Ovary (tissue), 3 donors: ENCODE results near the gene CALML5.

Source experiments
- CTCF ChIP-seq, 3 donors: fragments of 450-650 bp in 2 of 3; fragments of 200-600 bp in 1 of 3; IDR thresholded peaks; one replicate each; pipeline versions ENCODE4 v1.5.1 to v1.8.0; 2016 to 2022; ENCODE audit warnings: antibody characterized with exemption in 3 of 3, mild to moderate bottlenecking in 1 of 3
- POLR2A ChIP-seq: fragments of 450-650 bp; IDR thresholded peaks from one replicate; pipeline ENCODE4 v1.6.1; 2017; ENCODE audit warnings: antibody characterized with exemption, mild to moderate bottlenecking, moderate library complexity
- donor health status: DM: no; HTN: no; CAD: no.

GRCh38 chr10:5493691-5494090 lies 5.7 kb downstream of the CALML5 start:
- TF ChIP-seq CTCF (IDR thresholded peaks at IDR 0.05) (no peak), POLR2A (no peak)
